ENCODE results near the gene POLE.

Gene POLE

DNA sequence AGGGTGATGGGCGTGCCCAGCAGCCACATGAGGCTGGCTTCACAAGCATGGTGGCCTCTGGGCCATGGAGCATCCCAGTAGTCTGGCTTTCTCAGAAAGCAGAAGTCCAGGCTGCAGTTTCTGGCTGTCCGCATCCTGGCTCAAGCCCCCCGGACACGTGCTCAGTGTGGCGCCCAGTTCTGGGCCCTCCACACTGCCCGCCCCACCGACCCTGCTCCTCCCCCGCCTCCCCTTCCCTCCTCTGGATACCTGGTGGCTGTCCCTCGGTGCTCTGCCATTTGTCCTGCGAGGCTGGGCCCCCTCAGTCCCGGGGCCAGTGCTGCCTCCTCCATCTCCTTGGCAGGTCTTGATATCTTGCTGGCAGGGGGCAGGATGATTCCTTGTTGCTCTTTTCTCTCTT is 108.3 kb downstream of the POLE start:
- ATAC-seq (ENCODE audit: insufficient read depth, low read depth) (no peak), DNase-seq (no peak)
- Histone ChIP-seq H3K36me3 (ENCODE audit: insufficient read depth, low read length) (peaks cover 68% of the 10 kb centered on the region), H3K4me2 (ENCODE audit: insufficient read depth, low read length) (no peak overlapping the region), H3K9me3 (ENCODE audit: insufficient read depth, low read length, severe bottlenecking) (no peaks in the 10 kb centered on the region), H4K20me1 (ENCODE audit: insufficient read depth, low read length) (peaks cover 14% of the 10 kb centered on the region; the same call in 1 of the 2 replicates), H3K9ac (ENCODE audit: low read depth, low read length) (no peak overlapping the region), H3K27me3 (ENCODE audit: insufficient read depth, low read length, poor library complexity) (no peaks in the 10 kb centered on the region), H2AFZ (ENCODE audit: low read depth, low read length) (no peak overlapping the region), H3K4me1 (ENCODE audit: insufficient read depth, low read length) (no peaks in the 10 kb centered on the region), H3K27ac (ENCODE audit: low read length) (no peak overlapping the region), H3K4me3 (ENCODE audit: low read depth in 1 of 2, low read length in 2 of 2) (no peak overlapping the region), H3K79me2 (ENCODE audit: insufficient read depth, low read length) (no peaks in the 10 kb centered on the region)
- TF ChIP-seq EZH2 (IDR thresholded peaks at IDR 0.05; ENCODE audit: borderline replicate concordance, low read depth, low read length, severe bottlenecking), result no peak
- TF ChIP-seq, protein P1, sequence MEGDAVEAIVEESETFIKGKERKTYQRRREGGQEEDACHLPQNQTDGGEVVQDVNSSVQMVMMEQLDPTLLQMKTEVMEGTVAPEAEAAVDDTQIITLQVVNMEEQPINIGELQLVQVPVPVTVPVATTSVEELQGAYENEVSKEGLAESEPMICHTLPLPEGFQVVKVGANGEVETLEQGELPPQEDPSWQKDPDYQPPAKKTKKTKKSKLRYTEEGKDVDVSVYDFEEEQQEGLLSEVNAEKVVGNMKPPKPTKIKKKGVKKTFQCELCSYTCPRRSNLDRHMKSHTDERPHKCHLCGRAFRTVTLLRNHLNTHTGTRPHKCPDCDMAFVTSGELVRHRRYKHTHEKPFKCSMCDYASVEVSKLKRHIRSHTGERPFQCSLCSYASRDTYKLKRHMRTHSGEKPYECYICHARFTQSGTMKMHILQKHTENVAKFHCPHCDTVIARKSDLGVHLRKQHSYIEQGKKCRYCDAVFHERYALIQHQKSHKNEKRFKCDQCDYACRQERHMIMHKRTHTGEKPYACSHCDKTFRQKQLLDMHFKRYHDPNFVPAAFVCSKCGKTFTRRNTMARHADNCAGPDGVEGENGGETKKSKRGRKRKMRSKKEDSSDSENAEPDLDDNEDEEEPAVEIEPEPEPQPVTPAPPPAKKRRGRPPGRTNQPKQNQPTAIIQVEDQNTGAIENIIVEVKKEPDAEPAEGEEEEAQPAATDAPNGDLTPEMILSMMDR (IDR thresholded peaks at IDR 0.05; ENCODE audit: borderline replicate concordance, extremely low read depth, low read length, poor library complexity, severe bottlenecking), result no peak

DNA sequence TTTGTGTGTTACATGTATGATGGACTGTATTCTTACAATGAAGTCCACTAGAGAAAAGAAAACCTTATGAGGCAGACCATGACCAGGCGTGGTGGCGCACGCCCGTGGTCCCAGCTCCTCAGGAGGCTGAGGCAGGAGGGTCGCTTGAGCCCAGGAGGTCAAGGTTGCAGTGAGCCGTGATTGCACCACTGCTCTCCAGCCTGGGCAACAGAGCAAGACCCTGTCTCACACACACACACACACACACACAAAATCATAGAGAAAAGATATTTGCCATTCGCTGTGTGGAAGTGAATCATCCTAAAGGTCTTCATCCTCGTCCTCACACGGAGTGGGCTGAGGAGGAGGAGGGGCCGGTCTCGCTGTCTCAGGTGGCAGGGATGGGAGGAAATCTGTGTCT is 109.0 kb downstream of the POLE start:
- Histone ChIP-seq H3K4me2 (ENCODE audit: insufficient read depth, low read length) (no peak overlapping the region), H3K79me2 (ENCODE audit: insufficient read depth, low read length) (no peaks in the 10 kb centered on the region), H3K4me3 (ENCODE audit: low read depth in 1 of 2, low read length in 2 of 2) (no peak overlapping the region), H3K27ac (ENCODE audit: low read length) (no peak overlapping the region), H3K36me3 (ENCODE audit: insufficient read depth, low read length) (peaks cover 75% of the 10 kb centered on the region), H3K27me3 (ENCODE audit: insufficient read depth, low read length, poor library complexity) (no peaks in the 10 kb centered on the region), H3K4me1 (ENCODE audit: insufficient read depth, low read length) (no peaks in the 10 kb centered on the region), H2AFZ (ENCODE audit: low read depth, low read length) (no peak overlapping the region), H3K9ac (ENCODE audit: low read depth, low read length) (no peak overlapping the region), H4K20me1 (ENCODE audit: insufficient read depth, low read length) (peaks cover 19% of the 10 kb centered on the region), H3K9me3 (ENCODE audit: insufficient read depth, low read length, severe bottlenecking) (no peaks in the 10 kb centered on the region)
- no peak for ATAC-seq (ENCODE audit: insufficient read depth, low read depth)
- DNase-seq, result no peak
- TF ChIP-seq EZH2 (IDR thresholded peaks at IDR 0.05; ENCODE audit: borderline replicate concordance, low read depth, low read length, severe bottlenecking), result no peak
- TF ChIP-seq, protein P1 (IDR thresholded peaks at IDR 0.05; ENCODE audit: borderline replicate concordance, extremely low read depth, low read length, poor library complexity, severe bottlenecking), result no peak

DNA sequence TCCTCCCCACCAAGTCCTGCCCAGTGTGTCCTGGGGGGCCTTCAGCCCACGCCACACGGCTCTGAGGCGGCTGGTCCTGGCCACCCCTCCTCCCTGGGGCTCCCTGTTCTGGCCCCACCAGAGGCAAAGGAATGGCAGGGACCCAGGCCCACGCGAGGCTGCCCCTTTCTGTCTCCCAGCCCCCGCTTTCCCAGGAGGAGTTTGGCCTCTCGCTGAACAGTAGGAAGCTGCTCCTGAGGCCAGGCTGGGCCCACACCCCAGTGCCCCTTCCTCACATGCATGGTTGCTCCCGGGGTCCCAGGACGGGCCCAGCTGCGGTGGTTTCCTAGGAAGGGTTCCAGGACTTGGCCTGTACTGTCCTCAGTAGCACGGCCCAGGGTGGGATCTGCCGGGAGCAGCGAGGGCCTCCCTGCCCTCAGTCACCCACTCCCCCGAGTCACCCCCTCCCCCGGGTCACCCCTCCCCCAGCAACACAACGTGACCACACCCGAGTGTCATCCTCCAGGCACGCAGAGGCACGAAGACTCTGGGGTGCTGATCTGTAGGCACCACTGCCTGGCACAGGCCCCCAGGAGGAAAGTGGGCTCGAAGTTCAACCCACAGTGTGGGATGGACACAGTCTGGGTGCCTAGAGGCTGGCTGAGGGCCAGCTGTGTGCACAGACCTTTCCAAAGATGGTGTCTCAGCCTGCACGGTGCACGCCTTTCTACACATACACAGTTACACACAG is 109.8 kb downstream of the POLE start:
- DNase-seq (no peak), ATAC-seq (ENCODE audit: insufficient read depth, low read depth) (no peak)
- Histone ChIP-seq H3K9ac (ENCODE audit: low read depth, low read length) (no peak overlapping the region), H3K79me2 (ENCODE audit: insufficient read depth, low read length) (no peaks in the 10 kb centered on the region), H3K27ac (ENCODE audit: low read length) (no peak overlapping the region), H3K4me1 (ENCODE audit: insufficient read depth, low read length) (no peaks in the 10 kb centered on the region), H3K36me3 (ENCODE audit: insufficient read depth, low read length) (peaks cover 78% of the 10 kb centered on the region), H3K4me2 (ENCODE audit: insufficient read depth, low read length) (no peak overlapping the region), H3K27me3 (ENCODE audit: insufficient read depth, low read length, poor library complexity) (no peaks in the 10 kb centered on the region), H2AFZ (ENCODE audit: low read depth, low read length) (no peak overlapping the region), H3K4me3 (ENCODE audit: low read depth in 1 of 2, low read length in 2 of 2) (no peak overlapping the region), H3K9me3 (ENCODE audit: insufficient read depth, low read length, severe bottlenecking) (no peaks in the 10 kb centered on the region), H4K20me1 (ENCODE audit: insufficient read depth, low read length) (peaks cover 24% of the 10 kb centered on the region)
- TF ChIP-seq, protein P1 (IDR thresholded peaks at IDR 0.05; ENCODE audit: borderline replicate concordance, extremely low read depth, low read length, poor library complexity, severe bottlenecking), result no peak
- no peak for TF ChIP-seq EZH2 (IDR thresholded peaks at IDR 0.05; ENCODE audit: borderline replicate concordance, low read depth, low read length, severe bottlenecking)

Measured in DND-41 (cell line).